HS-27A (cell line): ENCODE measurements around the gene BABAM2.

Experiments used
- DNase-seq: peaks from one replicate; pipeline ENCODE4 v3.0.0-alpha.2; 2012; ENCODE audit warnings: low read depth, missing footprints

The BABAM2 gene

GRCh38 chr2:28129955-28130695 lies 239.6 kb downstream of the BABAM2 start:
- DNase-seq = no peak

DNA sequence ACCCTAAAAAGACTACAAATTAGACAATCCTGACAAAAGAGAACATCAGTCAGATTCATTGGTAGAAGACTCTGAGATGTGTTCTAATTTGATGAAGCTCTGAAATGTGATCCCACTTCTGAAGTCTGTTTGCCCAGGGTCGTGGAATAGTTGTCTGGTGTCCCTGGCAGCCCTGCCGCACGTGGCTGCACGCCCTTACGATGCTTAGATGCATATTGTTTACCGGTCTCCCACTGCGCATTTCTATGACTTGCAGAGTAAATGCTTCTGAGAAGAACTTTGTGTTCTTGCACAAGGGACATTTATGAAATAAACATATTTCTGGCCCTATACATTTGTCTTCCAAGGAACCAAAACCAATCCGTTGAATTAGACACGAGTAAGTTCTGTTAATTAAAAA lies 243.2 kb downstream of the BABAM2 start:
- no peak for DNase-seq

DNA sequence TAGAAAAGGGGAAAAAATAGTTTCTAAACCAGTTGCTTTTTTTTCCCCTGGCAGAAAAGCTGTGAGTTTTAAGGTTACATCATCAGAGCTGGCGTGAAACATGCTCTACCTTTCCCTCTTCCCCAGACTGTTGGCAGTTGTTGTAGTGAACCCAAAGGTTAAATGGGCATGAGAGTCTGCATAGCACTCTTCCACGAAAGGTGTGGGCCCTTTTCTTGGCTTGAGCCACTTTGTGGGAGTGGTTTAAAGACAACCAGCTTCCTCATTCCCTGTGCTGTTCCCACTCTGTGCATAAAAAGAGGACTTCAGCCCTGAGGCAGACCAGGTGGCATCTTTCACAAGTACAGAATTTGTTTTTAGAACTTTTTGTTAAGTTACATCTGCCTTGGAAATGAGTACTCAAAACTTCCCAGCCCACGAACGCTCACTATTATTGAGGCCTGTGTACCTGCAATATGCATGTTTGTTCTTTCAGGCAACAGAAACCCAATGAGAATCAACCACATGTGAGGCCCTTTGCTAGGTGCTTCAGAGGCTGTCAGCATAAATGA lies 243.8 kb downstream of the BABAM2 start:
- DNase-seq = no peak

DNA sequence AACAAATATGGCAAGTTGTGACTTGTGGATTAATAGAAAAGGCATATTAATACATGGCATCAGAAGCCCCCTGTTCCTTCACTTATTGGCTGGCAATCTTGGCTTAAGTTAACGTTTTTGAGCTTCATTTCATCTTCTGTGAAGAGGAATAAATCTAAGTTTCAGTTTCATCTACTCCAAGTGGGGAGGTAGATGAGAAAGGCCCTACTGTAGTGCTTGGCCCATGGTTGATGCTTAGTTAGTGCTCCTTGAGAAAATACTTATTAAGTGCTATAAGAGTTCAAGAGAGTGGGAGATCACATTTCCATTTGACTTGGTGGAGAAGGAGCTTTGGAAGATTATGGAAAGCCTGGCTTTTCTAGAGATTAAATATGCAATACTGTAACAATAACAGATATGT lies 244.3 kb downstream of the BABAM2 start:
- DNase-seq = no peak

DNA sequence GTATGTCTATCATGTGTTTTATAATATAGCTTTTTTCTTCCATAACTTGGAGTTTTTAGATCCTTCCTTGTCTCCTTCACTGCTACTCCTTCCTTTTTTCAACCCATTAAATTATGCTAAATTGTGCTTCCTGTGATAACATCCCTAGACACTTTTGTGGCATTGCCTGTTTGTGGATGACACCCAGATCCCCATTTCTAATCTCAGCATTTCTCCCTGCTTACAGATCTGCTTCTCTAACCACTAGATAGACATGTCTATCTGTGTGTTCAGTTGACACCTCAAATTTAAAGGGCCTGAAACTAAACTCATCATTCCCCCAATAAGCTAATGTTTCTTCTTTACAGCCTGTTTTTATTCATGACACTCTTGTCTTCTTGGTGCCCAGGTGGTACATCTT lies 244.8 kb downstream of the BABAM2 start:
- DNase-seq = no peak

DNA sequence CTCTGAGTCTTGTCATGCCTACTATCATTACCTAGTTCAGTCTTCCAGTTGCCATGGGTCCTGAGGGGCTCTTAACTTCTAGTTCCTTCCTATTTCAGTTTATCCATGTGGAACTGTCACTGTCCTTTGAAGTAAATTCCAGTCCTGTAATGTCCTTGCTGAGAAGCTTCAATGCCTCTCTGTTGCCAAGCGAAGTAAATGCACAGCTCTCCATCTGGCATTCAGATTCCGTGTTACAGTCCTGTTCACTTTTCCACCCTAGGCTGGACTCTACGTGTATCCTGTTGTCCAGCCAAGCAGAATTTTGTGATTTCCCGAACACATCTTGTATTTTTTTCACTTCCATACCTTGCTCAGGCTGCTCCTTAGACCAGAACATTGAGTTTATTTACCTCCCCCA lies 245.3 kb downstream of the BABAM2 start:
- no peak for DNase-seq

DNA sequence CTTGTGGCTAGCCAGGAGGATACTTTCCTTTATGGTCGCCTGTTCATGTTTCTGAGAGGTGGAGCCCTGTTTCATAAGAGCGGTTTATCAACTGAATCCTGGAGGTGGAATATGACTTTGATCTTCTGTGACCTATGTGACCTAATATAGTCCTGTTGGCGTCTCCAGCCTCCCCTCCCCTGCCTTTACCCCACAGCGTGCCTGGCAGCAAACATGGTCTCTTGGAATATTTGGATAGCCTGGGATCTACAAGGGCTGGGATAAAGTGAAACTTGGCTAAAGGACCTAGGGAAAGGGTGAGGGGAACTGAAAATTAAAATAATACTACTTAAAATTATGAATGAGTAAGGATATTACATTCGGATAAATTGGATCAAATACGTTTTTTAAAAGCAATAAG lies 246.0 kb downstream of the BABAM2 start:
- no peak for DNase-seq

GRCh38 chr2:28137221-28137620 lies 246.7 kb downstream of the BABAM2 start:
- DNase-seq = no peak

DNA sequence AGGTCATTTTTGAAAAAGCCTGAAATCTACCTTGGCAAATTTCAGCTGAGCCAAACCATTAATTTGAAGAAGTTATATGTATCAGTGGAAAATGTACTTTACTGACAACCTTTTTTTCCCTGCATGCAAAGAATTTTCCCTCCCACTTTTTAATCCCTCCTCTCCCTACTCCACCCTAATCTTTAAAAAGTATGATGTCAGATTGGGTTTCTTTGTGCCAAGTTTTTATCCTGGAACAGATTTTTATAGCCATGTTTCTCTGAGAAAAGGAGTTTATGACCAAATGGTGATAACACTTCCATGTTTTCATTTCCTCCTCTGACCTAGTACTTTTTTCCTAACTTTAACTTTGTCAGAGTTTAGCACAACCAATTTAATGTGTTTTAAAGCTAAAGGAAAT lies 251.9 kb downstream of the BABAM2 start:
- DNase-seq = no peak

DNA sequence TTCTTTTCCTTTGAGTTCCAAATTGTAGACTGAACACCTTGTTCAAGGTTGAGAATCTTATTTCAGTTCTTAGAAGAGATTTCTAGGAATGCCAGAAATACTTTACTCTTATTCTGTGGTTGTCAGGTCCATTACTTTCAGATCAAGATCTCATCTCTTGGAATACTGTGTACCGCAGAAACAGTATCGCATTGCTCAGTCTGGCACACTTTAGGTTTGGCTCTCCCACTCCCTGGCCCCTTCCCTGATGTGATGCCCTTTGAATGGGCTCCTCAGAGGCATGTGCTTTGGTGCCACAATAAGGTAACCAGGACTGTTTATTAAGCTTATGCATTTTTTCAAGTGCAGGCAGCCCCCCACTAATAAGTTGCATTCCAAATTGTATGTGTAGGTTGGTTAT lies 257.5 kb downstream of the BABAM2 start:
- DNase-seq = no peak

- DNase-seq = no peak
Measured at GRCh38 chr2:28148566-28148965, 258.0 kb downstream of the BABAM2 start.

GRCh38 chr2:28150236-28150915 lies 259.8 kb downstream of the BABAM2 start:
- no peak for DNase-seq

DNA sequence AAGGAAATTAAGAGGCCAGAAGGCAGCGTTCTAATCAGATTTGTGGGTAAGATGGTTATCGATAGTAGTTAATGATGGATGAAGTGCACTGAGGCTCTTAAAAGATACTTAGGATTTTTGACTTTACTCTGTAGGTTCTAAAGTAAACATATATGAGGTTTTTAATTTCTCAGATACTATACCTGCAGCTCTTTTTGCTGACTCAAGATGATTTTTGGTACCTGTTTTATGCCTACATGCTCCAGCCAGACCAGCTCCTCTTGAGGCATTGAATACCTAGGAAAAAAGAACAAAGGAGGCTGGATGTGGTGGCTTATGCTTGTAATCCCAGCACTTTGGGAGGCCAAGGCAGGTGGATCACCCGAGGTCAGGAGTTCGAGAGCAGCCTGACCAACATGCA lies 260.5 kb downstream of the BABAM2 start:
- DNase-seq = no peak

DNA sequence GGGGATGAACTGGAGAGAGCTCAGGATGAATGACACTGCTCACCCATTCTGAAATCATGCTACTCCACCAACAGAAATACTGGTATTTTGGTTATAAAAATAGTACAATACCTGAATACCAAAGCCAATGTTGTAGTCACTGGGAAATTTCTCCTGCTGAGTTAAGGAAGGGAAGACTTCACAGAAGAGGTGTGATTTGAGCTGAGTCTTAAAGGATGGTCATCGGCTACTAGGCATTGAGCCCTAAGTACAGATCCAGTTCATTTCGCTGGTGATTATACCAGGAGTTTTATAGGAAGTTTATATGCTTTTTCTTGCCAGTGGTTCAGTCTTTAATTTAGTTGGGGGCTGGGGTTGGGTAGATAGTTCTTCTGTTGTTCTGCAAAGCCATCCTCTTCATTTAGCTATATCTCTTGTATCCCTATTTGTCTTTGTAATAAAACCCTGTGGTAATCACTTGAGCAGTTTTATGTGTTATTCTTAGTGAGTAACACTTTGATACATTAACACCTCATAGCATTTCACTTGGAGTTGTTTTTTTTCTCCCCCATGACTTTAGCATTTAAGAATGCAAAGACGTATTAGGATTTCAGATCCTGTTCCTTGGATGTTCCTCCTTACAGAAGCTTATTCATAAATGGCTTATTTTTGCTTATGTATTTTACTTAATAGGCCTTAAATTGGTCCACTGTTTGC lies 262.2 kb downstream of the BABAM2 start:
- DNase-seq = no peak

GRCh38 chr2:28153851-28154250 lies 263.3 kb downstream of the BABAM2 start:
- no peak for DNase-seq

DNA sequence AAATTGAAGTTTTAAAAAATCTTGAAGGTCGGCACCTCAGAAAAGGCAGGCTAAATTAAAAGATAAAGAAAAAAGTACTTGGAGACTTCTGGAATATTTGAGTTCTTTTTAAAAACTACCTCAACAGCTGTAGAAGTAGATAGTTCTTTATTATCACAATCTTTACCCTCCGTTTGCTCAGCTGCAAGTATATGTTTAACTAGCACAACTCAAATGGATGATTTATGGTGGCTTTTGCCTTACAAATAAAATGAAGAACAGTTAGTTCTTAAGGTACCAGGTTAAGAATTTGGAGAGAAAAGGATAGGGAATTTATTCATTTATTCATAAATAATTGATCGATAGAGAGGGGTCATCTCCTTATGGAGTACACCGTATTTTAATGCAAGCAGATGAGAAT lies 264.6 kb downstream of the BABAM2 start:
- no peak for DNase-seq

GRCh38 chr2:28155627-28156026 lies 265.1 kb downstream of the BABAM2 start:
- no peak for DNase-seq

GRCh38 chr2:28158791-28159190 lies 268.3 kb downstream of the BABAM2 start:
- DNase-seq = no peak

DNA sequence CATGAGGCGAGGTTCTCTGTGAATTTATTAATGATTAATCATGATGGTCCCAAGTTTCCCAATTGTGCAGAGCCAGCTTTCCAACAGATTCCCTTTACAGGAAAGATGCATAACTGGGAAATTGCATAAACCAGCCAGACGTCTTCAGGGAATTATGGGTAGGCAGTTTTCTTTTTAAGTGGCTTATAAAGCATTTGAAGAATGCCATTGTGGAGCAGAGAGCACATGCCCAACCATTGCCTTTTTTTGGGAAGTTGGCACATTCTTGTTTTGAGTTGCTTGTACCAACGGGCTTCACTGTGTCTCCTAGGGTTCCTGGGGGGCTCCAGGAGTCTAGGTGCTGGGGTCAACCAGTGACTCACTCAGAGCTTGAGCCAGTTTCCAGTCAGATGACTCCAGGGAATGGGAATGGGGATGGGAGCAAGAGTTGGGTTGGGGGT lies 270.5 kb downstream of the BABAM2 start:
- peak; percentile 78 for DNase-seq

DNA sequence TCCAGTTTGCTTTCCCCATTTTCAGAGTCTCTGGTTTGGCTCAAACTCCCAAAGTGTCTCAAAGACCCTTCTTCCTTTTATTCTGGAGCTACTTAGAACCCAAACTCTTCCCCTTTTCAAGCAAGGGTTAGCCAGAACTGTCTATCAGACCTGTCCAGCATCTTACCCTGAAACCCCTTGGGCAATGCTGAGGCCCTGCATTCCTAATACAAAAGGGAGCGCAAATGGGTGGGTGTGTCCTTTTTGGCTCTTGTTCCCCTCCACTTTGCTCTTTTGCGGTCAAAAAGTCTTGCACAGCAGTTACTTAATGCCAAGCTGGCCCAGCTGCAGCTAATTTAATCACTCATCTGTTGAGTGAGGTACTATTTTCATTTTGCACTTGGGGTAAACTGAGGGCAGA lies 270.9 kb downstream of the BABAM2 start:
- DNase-seq = no peak

- DNase-seq = no peak
Measured at GRCh38 chr2:28162564-28162963, 272.0 kb downstream of the BABAM2 start.

GRCh38 chr2:28163028-28163427 lies 272.5 kb downstream of the BABAM2 start:
- no peak for DNase-seq
